EH (cell line): ENCODE measurements around the gene TMEM43.
"Not testable (repeated sequence)": the region's sequence is repeated elsewhere in the genome, so short reads cannot be mapped to it uniquely, and the experiment has no call there.

Experiments
- DNase-seq: peaks from one replicate; pipeline ENCODE4 v3.0.0-alpha.2; 2015; ENCODE audit warnings: low read depth

TMEM43 gene

GRCh38 chr3:14124615-14125192 lies at the start of gene TMEM43, which contains the start of gene CHCHD4:
Gene TMEM43, plus strand, starts transcription at chr3:14125052. Its CDS starts 142 bp downstream, at chr3:14125194.
Gene CHCHD4, minus strand, starts transcription at chr3:14124870. Its CDS starts 194 bp downstream, at chr3:14124676.
- peak; percentile 100 for DNase-seq

GRCh38 chr3:14075233-14075632 lies 49.6 kb upstream of the TMEM43 start:
- DNase-seq, result not testable (repeated sequence)

GRCh38 chr3:14077310-14077709 lies 47.5 kb upstream of the TMEM43 start:
- no peak for DNase-seq

GRCh38 chr3:14082108-14082657 lies 42.7 kb upstream of the TMEM43 start:
- DNase-seq, result no peak

- not testable (repeated sequence) for DNase-seq
These were observed 37.4 kb upstream of the TMEM43 start for GRCh38 chr3:14087461-14087860.

GRCh38 chr3:14091959-14092358 lies 32.9 kb upstream of the TMEM43 start:
- DNase-seq, result not testable (repeated sequence)

GRCh38 chr3:14092464-14092863 lies 32.4 kb upstream of the TMEM43 start:
- DNase-seq, result no peak

- DNase-seq, result no peak
These were observed 31.0 kb upstream of the TMEM43 start for GRCh38 chr3:14093831-14094230.

- no peak for DNase-seq
These were observed 28.1 kb upstream of the TMEM43 start for GRCh38 chr3:14096742-14097141.

- DNase-seq, result no peak
These were observed 27.0 kb upstream of the TMEM43 start for GRCh38 chr3:14097616-14098391.

GRCh38 chr3:14109821-14110220 lies 15.0 kb upstream of the TMEM43 start:
- not testable (repeated sequence) for DNase-seq

GRCh38 chr3:14110699-14111098 lies 14.2 kb upstream of the TMEM43 start:
- peak; percentile 17 for DNase-seq

- DNase-seq, result no peak
These were observed 10.8 kb upstream of the TMEM43 start for GRCh38 chr3:14113965-14114635.

GRCh38 chr3:14117468-14118399 lies 7.1 kb upstream of the TMEM43 start:
- DNase-seq, result no peak

- no peak for DNase-seq
These were observed 6.2 kb upstream of the TMEM43 start for GRCh38 chr3:14118400-14119381.

GRCh38 chr3:14119651-14120050 lies 5.2 kb upstream of the TMEM43 start:
- DNase-seq, result no peak

GRCh38 chr3:14120111-14120920 lies 4.5 kb upstream of the TMEM43 start:
- no peak for DNase-seq

GRCh38 chr3:14120921-14121448 lies 3.9 kb upstream of the TMEM43 start:
- not testable (repeated sequence) for DNase-seq

- DNase-seq, result no peak
These were observed 3.0 kb upstream of the TMEM43 start for GRCh38 chr3:14121859-14122258.
